SK-N-SH (cell line): ENCODE measurements around the gene WDR81. TPM values are rescaled to one million over a fixed set of nuclear protein-coding genes. Genes with fewer than 3 reads are reported as not detected.

Experiments
- CTCF ChIA-PET: fragments of 300-600, 350-600 bp; formaldehyde crosslinking; extraction: SDS; loops from one replicate; lab custom pipeline; 2021; lab: Yijun Ruan, JAX
- POLR2A ChIA-PET: fragments of 350-600 bp; sonication (Branson Sonifier 250); formaldehyde crosslinking; extraction: SDS; loops from one replicate; lab custom pipeline; 2020; ENCODE audit warnings: antibody characterized with exemption, inconsistent platforms; lab: Yijun Ruan, JAX
- DNase-seq: peaks from one replicate; pipeline ENCODE4 v3.0.0; 2012
- H2AFZ ChIP-seq: fragments of 200-600 bp; sonication (generic); 2 replicates; pipeline ENCODE4 v1.8.1; 2016; ENCODE audit warnings: antibody characterized with exemption, mild to moderate bottlenecking, low read depth
- H3F3A ChIP-seq: fragments of 200-600 bp; sonication (generic); replicated peaks from 2 replicates; pipeline ENCODE3; 2016; ENCODE audit warnings: antibody characterized with exemption, mild to moderate bottlenecking; ENCODE audit not compliant: insufficient read depth
- H3K27ac ChIP-seq, 2 experiments: fragments of 200-500 bp in 1 of 2; fragments of 200-600 bp in 1 of 2; sonication (Bioruptor generic) in 1 of 2; sonication (generic), shearing (Covaris generic) in 1 of 2; 2 replicates each; pipeline versions ENCODE4 v1.5.1 to v1.6.1; 2014 to 2016; ENCODE audit warnings: low read depth in 2 of 2, inconsistent platforms in 1 of 2, low read length in 1 of 2, mild to moderate bottlenecking in 1 of 2, mixed read lengths in 1 of 2
- H3K27me3 ChIP-seq: fragments of 200-600 bp; sonication (generic), shearing (Covaris generic); 2 replicates; pipeline ENCODE4 v1.6.1; 2016; ENCODE audit warnings: mixed run types; ENCODE audit not compliant: insufficient read depth
- H3K36me3 ChIP-seq, 2 experiments: fragments of 200-500 bp in 1 of 2; fragments of 200-600 bp in 1 of 2; sonication (Bioruptor generic) in 1 of 2; sonication (generic) in 1 of 2; replicated peaks in 1 of 2; 2 replicates each; pipeline versions ENCODE3 to v1.5.1; 2014 to 2016; ENCODE audit warnings: low read length in 1 of 2, mild to moderate bottlenecking in 1 of 2; ENCODE audit not compliant: insufficient read depth in 2 of 2, control insufficient read depth in 1 of 2
- H3K4me1 ChIP-seq, 2 experiments: fragments of 200-500 bp in 1 of 2; fragments of 200-600 bp in 1 of 2; sonication (Bioruptor generic) in 1 of 2; sonication (generic), shearing (Covaris generic) in 1 of 2; 2 replicates each; pipeline versions ENCODE4 v1.5.1 to v1.6.1; 2014 to 2016; ENCODE audit warnings: low read depth in 1 of 2, low read length in 1 of 2, mixed run types in 1 of 2; ENCODE audit not compliant: insufficient read depth in 2 of 2, control insufficient read depth in 1 of 2
- H3K4me2 ChIP-seq: fragments of 200-600 bp; sonication (generic), shearing (Covaris generic); 2 replicates; pipeline ENCODE4 v1.6.1; 2017; ENCODE audit warnings: mixed run types
- H3K4me3 ChIP-seq, 2 experiments: fragments of 200-500 bp in 1 of 2; fragments of 200-600 bp in 1 of 2; sonication (Bioruptor generic) in 1 of 2; sonication (generic), shearing (Covaris generic) in 1 of 2; 2 replicates each; pipeline versions ENCODE4 v1.5.1 to v1.8.1; 2014 to 2016; ENCODE audit warnings: low read depth in 2 of 2, inconsistent platforms in 1 of 2, low read length in 1 of 2, mild to moderate bottlenecking in 1 of 2, mixed read lengths in 1 of 2, moderate library complexity in 1 of 2
- H3K79me2 ChIP-seq: fragments of 200-600 bp; sonication (generic); 2 replicates; pipeline ENCODE4 v1.8.1; 2017; ENCODE audit warnings: mild to moderate bottlenecking; ENCODE audit not compliant: insufficient read depth
- H3K9ac ChIP-seq: fragments of 200-600 bp; sonication (generic); 2 replicates; pipeline ENCODE4 v1.6.1; 2017; ENCODE audit warnings: mixed run types
- H3K9me2 ChIP-seq: fragments of 200-600 bp; sonication (generic); 2 replicates; pipeline ENCODE4 v1.6.1; 2017; ENCODE audit warnings: mixed run types
- H3K9me3 ChIP-seq: fragments of 200-600 bp; sonication (generic); 2 replicates; pipeline ENCODE4 v1.6.1; 2017; ENCODE audit warnings: mixed run types, mild to moderate bottlenecking, moderate library complexity
- H4K20me1 ChIP-seq: fragments of 200-600 bp; sonication (generic); 2 replicates; pipeline ENCODE4 v1.6.1; 2017; ENCODE audit warnings: mild to moderate bottlenecking, mixed run types; ENCODE audit not compliant: insufficient read depth
- EP300 ChIP-seq, 2 experiments: IDR thresholded peaks; 2 replicates each; pipeline versions ENCODE4 v1.4.0 to v1.6.1; 2012; ENCODE audit warnings: borderline replicate concordance in 1 of 2, low read depth in 1 of 2, low read length in 1 of 2
- EZH2phosphoT487 ChIP-seq: fragments of 200-600 bp; sonication (generic); IDR thresholded peaks from 2 replicates; pipeline ENCODE4 v1.6.1; 2017; ENCODE audit warnings: low read depth, mixed run types, mild to moderate bottlenecking, antibody characterized with exemption, moderate library complexity, borderline replicate concordance
- FOSL2 ChIP-seq: IDR thresholded peaks from 2 replicates; pipeline ENCODE4 v1.4.0; 2012; ENCODE audit warnings: low read depth, mild to moderate bottlenecking, moderate library complexity, borderline replicate concordance
- FOXJ3 ChIP-seq: sonication (generic); formaldehyde crosslinking; IDR thresholded peaks from 2 replicates; pipeline ENCODE4 v1.5.1; 2020; ENCODE audit warnings: mild to moderate bottlenecking, missing genetic modification reagents
- FOXM1 ChIP-seq: IDR thresholded peaks from 2 replicates; pipeline ENCODE4 v1.4.0; 2012; ENCODE audit warnings: low read depth, mild to moderate bottlenecking
- IRF3 ChIP-seq: fragments of 150-350 bp; IDR thresholded peaks from 2 replicates; pipeline ENCODE4 v1.6.1; 2016; ENCODE audit warnings: mild to moderate bottlenecking, low read depth, low read length
- JUND ChIP-seq: IDR thresholded peaks from 2 replicates; pipeline ENCODE4 v1.4.0; 2012
- NFIC ChIP-seq: IDR thresholded peaks from 2 replicates; pipeline ENCODE4 v1.4.0; 2012; ENCODE audit warnings: borderline replicate concordance
- NRF1 ChIP-seq: IDR thresholded peaks from 2 replicates; pipeline ENCODE4 v1.6.1; 2012; ENCODE audit warnings: low read depth, mild to moderate bottlenecking, low read length
- POLR2AphosphoS5 ChIP-seq: IDR thresholded peaks from 2 replicates; pipeline ENCODE4 v1.6.1; 2012; ENCODE audit warnings: low read depth, low read length
- RAD21 ChIP-seq: IDR thresholded peaks from 2 replicates; pipeline ENCODE4 v1.6.1; 2012; ENCODE audit warnings: mild to moderate bottlenecking, low read length
- REST ChIP-seq: IDR thresholded peaks from 2 replicates; pipeline ENCODE4 v1.6.1; 2012; ENCODE audit warnings: mild to moderate bottlenecking, low read depth, low read length, moderate library complexity
- RFX5 ChIP-seq: IDR thresholded peaks from 2 replicates; pipeline ENCODE4 v1.6.1; 2012; ENCODE audit warnings: mild to moderate bottlenecking, improper control_type of control experiment, low read length
- USF1 ChIP-seq: IDR thresholded peaks from 2 replicates; pipeline ENCODE4 v1.4.0; 2012; ENCODE audit warnings: low read depth, borderline replicate concordance
- ZBTB33 ChIP-seq: IDR thresholded peaks from 2 replicates; pipeline ENCODE4 v1.4.0; 2012; ENCODE audit warnings: low read depth, borderline replicate concordance
- WGBS: methylation state at CpG from one replicate; pipeline ENCODE4 v1.1.6; 2017; ENCODE audit warnings: low lambda C conversion rate; 5-methylcytosine and 5-hydroxymethylcytosine counted together
- polyA plus RNA-seq, 3 experiments: library from polyadenylated mRNA; depleted of rRNA; stranded (reverse); fragments of >200 nt; gene quantifications; 2 replicates each; pipeline ENCODE4 v1.2.3, GENCODE V29; 2012

Gene WDR81
- polyA plus RNA-seq, 1 of the 3 experiments (the other 2 are of a cell fraction), result 9.3 TPM

- Histone ChIP-seq H3K36me3 (no peaks in the 10 kb centered on the region), H3K9me3 (no peaks in the 10 kb centered on the region), H3K4me3 (no peak overlapping the region), H4K20me1 (no peaks in the 10 kb centered on the region), H3K27me3 (no peaks in the 10 kb centered on the region), H3K9ac (no peak overlapping the region), H3K4me2 (no peak overlapping the region), H3K79me2 (no peaks in the 10 kb centered on the region), H3K4me1 (no peaks in the 10 kb centered on the region; a peak in 1 of 4 replicates), H3K27ac (no peak overlapping the region), H3K9me2 (no peaks in the 10 kb centered on the region), H3F3A (no peaks in the 10 kb centered on the region), H2AFZ (no peak overlapping the region)
- ChIA-PET POLR2A (no interaction called here), CTCF (interaction anchor here (1.0 to 1.3 kb wide), 2 partner anchors 14 to 27 kb away, joined by 3 read pairs; no protein-coding TSS in a partner anchor)
- 63% methylated on average over 4 of the region's 4 CpGs for WGBS
- no peak for DNase-seq
- TF ChIP-seq JUND (no peak), FOXM1 (no peak), ZBTB33 (no peak), IRF3 (no peak), NFIC (no peak), NRF1 (no peak), POLR2AphosphoS5 (no peak)
Observed at GRCh38 chr17:1703063-1703462, 21.4 kb upstream of the WDR81 start.

- H3K27ac ChIP-seq, result no peak overlapping the region
- H4K20me1 ChIP-seq, result no peaks in the 10 kb centered on the region
- H3K9me3 ChIP-seq, result no peaks in the 10 kb centered on the region
- ChIA-PET CTCF (interaction anchor here (1.0 to 1.4 kb wide), 2 partner anchors 36 to 57 kb away, joined by 3 to 4 read pairs; no protein-coding TSS in a partner anchor), POLR2A (no interaction called here)
- H3K9ac ChIP-seq, result no peak overlapping the region
- WGBS, result 90% methylated on average over 7 of the region's 7 CpGs
- no peaks in the 10 kb centered on the region for H3K36me3 ChIP-seq
- no peaks in the 10 kb centered on the region for H3K27me3 ChIP-seq
- no peaks in the 10 kb centered on the region for H3K9me2 ChIP-seq
- no peak overlapping the region for H3K4me3 ChIP-seq
- H3K4me1 ChIP-seq, result peaks cover 0 to 4% of the 10 kb centered on the region in 2 experiments; a peak in 1 of 4 replicates
- no peak overlapping the region for H2AFZ ChIP-seq
- H3K79me2 ChIP-seq, result no peaks in the 10 kb centered on the region
- no peak for DNase-seq
- H3F3A ChIP-seq, result no peaks in the 10 kb centered on the region
- H3K4me2 ChIP-seq, result no peak overlapping the region
- TF ChIP-seq POLR2AphosphoS5 (no peak), FOSL2 (no peak), RAD21 (no peak), IRF3 (no peak), EZH2phosphoT487 (no peak), FOXJ3 (CRISPR knock-in tag) (no peak), NFIC (no peak), ZBTB33 (no peak), RFX5 (no peak), REST (no peak), EP300 (IDR thresholded peaks at IDR 0.05; ENCODE audit: borderline replicate concordance in 1 of 2, low read depth in 1 of 2, low read length in 1 of 2) (no peak), USF1 (no peak)
Observed at GRCh38 chr17:1705004-1705403, 19.5 kb upstream of the WDR81 start.
